Measurements from ENCODE around the gene LRRC53. TPM values are rescaled to one million over a fixed set of nuclear protein-coding genes. Genes with fewer than 3 reads are reported as not detected.

LRRC53 gene
- total RNA-seq, 1 donor from 2014 or later = not detected

GRCh38 chr1:74452035-74452434 is 60.4 kb downstream of the LRRC53 start:
- no peak for ATAC-seq

DNA sequence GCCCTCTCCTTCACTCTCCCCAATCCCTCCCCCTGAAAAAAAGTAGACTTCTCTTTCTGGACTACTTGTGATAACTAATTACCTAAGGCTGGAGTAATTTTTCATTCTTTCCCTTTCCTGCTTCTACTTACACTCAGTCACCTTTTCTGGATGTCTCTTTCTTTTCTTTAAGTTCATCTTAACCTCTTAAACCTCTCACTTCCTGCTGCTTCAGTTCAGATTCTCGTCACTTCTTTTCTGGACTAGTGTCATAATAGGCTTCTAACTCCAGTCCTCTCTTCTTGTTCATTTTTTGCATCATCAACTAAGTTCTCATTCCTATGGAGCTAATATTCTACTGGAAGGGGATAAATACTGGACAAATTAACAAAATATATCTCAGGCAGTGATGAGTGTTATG is 75.4 kb downstream of the LRRC53 start:
- intact Hi-C loops (cut with DNase I) = no loop called here
- no peak for ATAC-seq
- no peak for DNase-seq (ENCODE audit: low spot score)

More at GRCh38 chr1:74452035-74452434, 60.4 kb downstream of the LRRC53 start:
- intact Hi-C loops (cut with DNase I) = no loop called here
- no peak for DNase-seq (ENCODE audit: low spot score)

GRCh38 chr1:74436078-74436477 is 76.3 kb downstream of the LRRC53 start:
- ATAC-seq = no peak
- intact Hi-C loops (cut with DNase I) = no loop called here

GRCh38 chr1:74434321-74434720 is 78.1 kb downstream of the LRRC53 start:
- DNase-seq (ENCODE audit: low spot score) (no peak), ATAC-seq (no peak)
- intact Hi-C loops (cut with DNase I) = no loop called here

More at GRCh38 chr1:74436078-74436477, 76.3 kb downstream of the LRRC53 start:
- DNase-seq (ENCODE audit: low spot score) = no peak

GRCh38 chr1:74432325-74432724 is 80.1 kb downstream of the LRRC53 start:
- DNase-seq (ENCODE audit: low spot score) (no peak), ATAC-seq (no peak)
- intact Hi-C loops (cut with DNase I) = no loop called here

- intact Hi-C loops (cut with DNase I) = no loop called here
- no peak for DNase-seq (ENCODE audit: low spot score)
- ATAC-seq = no peak
These were observed 80.9 kb downstream of the LRRC53 start for GRCh38 chr1:74431531-74431930.

- no peak for ATAC-seq
- intact Hi-C loops (cut with DNase I) = no loop called here
- no peak for DNase-seq (ENCODE audit: low spot score)
These were observed 82.0 kb downstream of the LRRC53 start for GRCh38 chr1:74430342-74430934.

GRCh38 chr1:74429580-74429979 is 82.8 kb downstream of the LRRC53 start:
- DNase-seq (ENCODE audit: low spot score) = no peak
- intact Hi-C loops (cut with DNase I) = loop anchor here (5.0 kb wide), 1 partner anchor 1033 kb away; no protein-coding TSS in a partner anchor

GRCh38 chr1:74427681-74428080 is 84.7 kb downstream of the LRRC53 start:
- intact Hi-C loops (cut with DNase I) = loop anchor here (5.0 kb wide), 1 partner anchor 1035 kb away; no protein-coding TSS in a partner anchor
- ATAC-seq = no peak
- DNase-seq (ENCODE audit: low spot score) = no peak

More at GRCh38 chr1:74429580-74429979, 82.8 kb downstream of the LRRC53 start:
- ATAC-seq = no peak

DNA sequence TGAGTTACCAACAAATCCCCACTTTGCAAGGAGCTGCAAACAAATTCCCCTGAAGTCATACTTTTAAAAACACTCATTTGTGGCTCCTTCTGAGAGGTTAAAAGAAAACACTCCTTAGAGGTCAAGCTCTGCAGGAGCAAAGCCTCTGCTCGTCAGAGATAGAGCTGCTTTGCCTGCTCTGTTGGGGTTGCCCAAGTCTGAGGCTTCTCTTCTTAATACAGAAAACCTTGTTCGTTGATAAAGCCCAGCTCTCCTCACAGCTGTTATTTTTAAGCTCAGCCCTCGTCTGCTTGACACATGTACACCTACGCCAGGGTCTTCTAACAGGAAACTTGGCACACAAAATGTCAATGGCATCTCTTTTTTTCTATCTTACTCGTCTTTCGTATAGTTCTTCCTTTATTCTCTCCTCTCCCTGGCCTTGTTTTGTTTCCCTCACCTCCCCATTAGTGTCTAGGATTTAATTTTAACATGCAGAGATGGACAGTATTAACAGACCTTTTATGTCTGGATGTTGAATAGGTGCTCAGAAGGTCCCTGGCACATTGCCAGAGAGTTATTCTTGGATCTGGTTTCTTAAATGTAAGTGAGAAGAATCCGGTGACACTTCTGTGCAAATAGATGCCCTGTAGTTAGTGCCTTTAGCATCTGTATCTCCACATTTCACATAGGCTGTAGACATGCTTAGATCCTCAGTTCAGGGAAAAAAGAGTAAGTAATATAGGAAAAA is 86.0 kb downstream of the LRRC53 start:
- no peak for ATAC-seq
- intact Hi-C loops (cut with DNase I) = loop anchor here (5.0 kb wide), 1 partner anchor 1036 kb away; no protein-coding TSS in a partner anchor
- DNase-seq (ENCODE audit: low spot score) = no peak

GRCh38 chr1:74425676-74426075 is 86.7 kb downstream of the LRRC53 start:
- intact Hi-C loops (cut with DNase I) = loop anchor here (5.0 kb wide), 1 partner anchor 1037 kb away; no protein-coding TSS in a partner anchor
- DNase-seq (ENCODE audit: low spot score) (no peak), ATAC-seq (no peak)

DNA sequence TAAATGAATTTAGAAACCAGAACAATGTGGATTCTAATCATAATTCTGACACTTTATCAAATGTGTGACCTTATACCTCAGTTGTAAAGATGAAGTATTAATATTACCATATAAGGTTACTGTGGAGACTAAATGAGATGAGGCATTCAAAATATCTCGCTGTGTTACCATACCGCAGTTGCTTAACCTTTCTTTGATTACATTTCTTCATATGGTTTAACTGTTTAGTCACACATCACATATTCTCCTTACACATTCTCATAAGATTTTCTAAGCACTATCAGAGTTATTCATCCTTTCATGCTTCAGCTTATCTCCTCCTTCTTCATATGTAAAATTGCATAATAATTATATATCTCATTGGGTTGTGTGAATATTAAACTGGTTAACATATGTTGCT is 88.9 kb downstream of the LRRC53 start:
- ATAC-seq (no peak), DNase-seq (ENCODE audit: low spot score) (no peak)
- intact Hi-C loops (cut with DNase I) = no loop called here

- DNase-seq (ENCODE audit: low spot score) (no peak), ATAC-seq (no peak)
- intact Hi-C loops (cut with DNase I) = no loop called here
These were observed 89.8 kb downstream of the LRRC53 start for GRCh38 chr1:74422421-74423292.

- ATAC-seq (no peak), DNase-seq (ENCODE audit: low spot score) (no peak)
- intact Hi-C loops (cut with DNase I) = no loop called here
These were observed 91.9 kb downstream of the LRRC53 start for GRCh38 chr1:74420467-74420866.

Other genes starting within 250 kb of the LRRC53 start
- 0.45 TPM for gene ERICH3, start 161.2 kb upstream of the LRRC53 start, total RNA-seq
- 27.6 TPM for gene CRYZ, start 220.4 kb upstream of the LRRC53 start, total RNA-seq
- 17.5 TPM for gene TYW3, start 220.5 kb upstream of the LRRC53 start, total RNA-seq